ENCODE results near the gene IDI2. TPM values are rescaled to one million over a fixed set of nuclear protein-coding genes. Genes with fewer than 3 reads are reported as not detected.

The IDI2 gene
- polyA plus RNA-seq, 2 donors, result not detected

Other genes starting within 250 kb of the IDI2 start
- gene LARP4B, start 94.2 kb downstream of the IDI2 start, polyA plus RNA-seq, result 10 to 100 TPM; 19.7 to 22.4 TPM
- gene GTPBP4, start 37.4 kb downstream of the IDI2 start, polyA plus RNA-seq, result 10 to 100 TPM in 1 of 2 donors, 1 to 10 TPM in 1; 9.8 to 29.4 TPM
- 10 to 100 TPM; 44.5 to 51.4 TPM for gene IDI1, start 23.3 kb upstream of the IDI2 start, polyA plus RNA-seq
- 1 to 10 TPM; 4.3 to 5.0 TPM for gene WDR37, start 30.5 kb upstream of the IDI2 start, polyA plus RNA-seq